HG02840 (cell line): ENCODE measurements around the gene PCDHGA5.
"Not testable (repeated sequence)": the region's sequence is repeated elsewhere in the genome, so short reads cannot be mapped to it uniquely, and the experiment has no call there.

ENCODE experiments used
- ATAC-seq: cut with Tn5 transposase; IDR thresholded peaks from one replicate; pipeline ENCODE4 v1.9.1; 2021; ENCODE audit warnings: mild to moderate bottlenecking, moderate library complexity, moderate number of reproducible peaks; ENCODE audit not compliant: unreplicated experiment, low FRiP score

Gene PCDHGA5

DNA sequence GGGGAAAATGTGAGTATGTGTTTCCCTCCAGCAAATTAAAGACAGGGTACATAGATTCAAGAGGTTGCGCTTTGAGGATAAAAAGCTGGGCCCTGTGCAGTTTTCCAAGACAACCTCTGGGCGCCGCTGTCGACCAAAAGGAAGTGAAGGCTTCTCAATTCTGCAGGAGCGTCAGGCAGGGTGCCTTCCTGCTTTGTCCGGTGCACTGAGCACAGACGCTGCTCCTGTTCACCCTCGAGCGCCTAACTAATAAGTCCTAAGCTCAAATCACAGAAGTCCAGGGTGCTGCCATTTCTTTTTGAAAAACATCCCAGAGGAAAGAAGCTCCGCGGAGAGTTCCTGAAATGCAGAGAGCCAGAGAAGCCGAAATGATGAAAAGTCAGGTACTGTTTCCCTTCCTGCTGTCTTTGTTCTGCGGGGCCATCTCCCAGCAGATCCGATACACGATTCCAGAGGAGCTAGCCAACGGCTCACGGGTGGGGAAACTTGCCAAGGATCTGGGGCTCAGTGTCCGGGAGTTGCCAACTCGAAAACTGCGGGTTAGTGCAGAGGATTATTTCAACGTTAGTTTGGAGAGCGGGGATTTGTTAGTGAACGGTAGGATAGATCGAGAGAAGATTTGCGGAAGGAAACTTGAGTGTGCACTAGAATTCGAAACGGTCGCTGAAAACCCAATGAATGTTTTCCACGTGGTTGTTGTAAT is 13.9 kb upstream of the PCDHGA5 start, which contains the start of gene PCDHGB1:
PCDHGB1 (plus strand) TSS at position 183 of the 703 bp plus-strand sequence; CDS start at position 345, 162 bp downstream.
- ATAC-seq: no peak

DNA sequence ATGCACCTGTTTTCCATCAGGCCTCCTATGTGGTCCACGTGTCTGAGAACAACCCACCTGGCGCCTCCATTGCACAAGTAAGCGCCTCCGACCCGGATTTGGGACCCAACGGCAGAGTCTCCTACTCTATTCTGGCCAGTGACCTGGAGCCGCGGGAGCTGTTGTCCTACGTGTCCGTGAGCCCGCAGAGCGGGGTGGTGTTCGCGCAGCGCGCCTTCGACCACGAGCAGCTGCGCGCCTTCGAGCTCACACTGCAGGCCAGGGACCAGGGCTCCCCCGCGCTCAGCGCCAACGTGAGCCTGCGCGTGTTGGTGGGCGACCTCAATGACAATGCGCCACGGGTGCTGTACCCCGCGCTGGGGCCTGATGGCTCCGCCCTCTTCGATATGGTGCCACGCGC is 12.4 kb upstream of the PCDHGA5 start:
- no peak for ATAC-seq

DNA sequence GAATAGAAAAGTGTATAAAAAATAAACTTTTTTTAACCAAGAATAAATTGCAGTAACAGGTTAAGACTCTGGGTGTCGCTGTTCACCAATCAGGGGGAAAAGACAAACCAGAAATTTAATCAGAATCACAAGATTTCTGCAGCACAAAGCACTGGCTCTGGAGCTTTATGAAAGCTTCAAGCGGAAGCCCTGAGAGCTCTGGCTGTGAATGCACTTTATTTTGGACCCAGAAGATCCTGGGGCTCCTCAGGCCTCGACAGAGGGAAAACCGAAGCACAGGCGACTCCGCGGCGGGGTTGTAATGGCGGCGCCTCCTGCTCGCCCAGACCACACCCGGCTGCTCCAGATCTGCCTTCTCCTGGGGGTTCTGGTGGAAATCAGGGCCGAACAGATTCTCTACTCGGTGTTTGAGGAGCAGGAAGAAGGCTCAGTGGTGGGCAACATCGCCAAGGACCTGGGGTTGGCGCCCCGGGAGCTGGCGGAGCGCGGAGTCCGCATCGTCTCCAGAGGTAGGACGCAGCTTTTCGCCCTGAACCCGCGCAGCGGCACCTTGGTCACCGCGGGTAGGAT is 9.0 kb upstream of the PCDHGA5 start, which contains the start of gene PCDHGA4:
PCDHGA4 (plus strand) TSS at position 122 of the 570 bp plus-strand sequence; CDS start at position 209, 87 bp downstream.
- no peak for ATAC-seq

DNA sequence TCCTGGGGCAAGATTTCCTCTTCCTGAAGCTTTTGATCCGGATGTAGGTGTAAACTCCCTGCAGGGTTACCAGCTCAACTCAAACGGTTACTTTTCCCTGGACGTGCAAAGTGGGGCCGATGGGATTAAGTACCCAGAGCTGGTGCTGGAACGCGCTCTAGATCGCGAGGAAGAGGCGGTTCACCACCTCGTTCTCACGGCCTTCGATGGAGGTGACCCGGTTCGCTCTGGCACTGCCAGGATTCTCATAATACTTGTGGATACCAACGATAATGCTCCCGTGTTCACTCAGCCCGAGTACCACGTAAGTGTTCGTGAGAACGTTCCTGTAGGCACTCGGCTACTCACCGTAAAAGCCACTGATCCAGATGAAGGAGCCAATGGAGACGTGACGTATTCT is 8.3 kb upstream of the PCDHGA5 start:
- ATAC-seq: no peak

DNA sequence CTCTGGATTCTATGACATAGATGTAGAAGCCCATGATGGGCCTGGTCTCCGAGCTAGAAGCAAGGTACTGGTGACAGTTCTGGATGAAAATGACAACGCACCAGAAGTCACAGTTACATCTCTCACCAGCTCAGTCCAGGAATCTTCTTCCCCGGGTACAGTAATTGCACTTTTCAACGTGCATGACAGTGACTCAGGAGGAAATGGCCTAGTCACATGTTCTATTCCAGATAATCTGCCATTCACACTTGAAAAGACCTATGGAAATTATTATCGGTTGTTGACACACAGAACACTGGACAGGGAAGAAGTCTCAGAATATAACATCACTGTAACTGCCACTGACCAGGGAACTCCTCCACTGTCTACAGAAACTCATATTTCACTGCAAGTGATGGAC is 7.8 kb upstream of the PCDHGA5 start:
- ATAC-seq: no peak

DNA sequence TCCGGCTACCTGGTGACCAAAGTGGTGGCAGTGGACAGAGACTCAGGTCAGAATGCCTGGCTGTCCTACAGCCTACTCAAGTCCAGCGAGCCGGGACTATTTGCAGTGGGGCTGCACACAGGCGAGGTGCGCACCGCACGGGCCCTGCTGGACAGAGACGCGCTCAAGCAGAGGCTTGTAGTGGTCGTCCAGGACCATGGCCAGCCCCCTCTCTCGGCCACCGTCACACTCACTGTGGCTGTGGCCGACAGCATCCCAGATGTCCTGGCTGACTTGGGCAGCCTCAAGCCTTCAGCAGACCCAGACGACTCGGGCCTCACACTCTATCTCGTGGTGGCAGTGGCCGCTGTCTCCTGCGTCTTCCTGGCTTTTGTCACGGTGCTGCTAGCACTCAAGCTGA is 7.0 kb upstream of the PCDHGA5 start:
- no peak for ATAC-seq

DNA sequence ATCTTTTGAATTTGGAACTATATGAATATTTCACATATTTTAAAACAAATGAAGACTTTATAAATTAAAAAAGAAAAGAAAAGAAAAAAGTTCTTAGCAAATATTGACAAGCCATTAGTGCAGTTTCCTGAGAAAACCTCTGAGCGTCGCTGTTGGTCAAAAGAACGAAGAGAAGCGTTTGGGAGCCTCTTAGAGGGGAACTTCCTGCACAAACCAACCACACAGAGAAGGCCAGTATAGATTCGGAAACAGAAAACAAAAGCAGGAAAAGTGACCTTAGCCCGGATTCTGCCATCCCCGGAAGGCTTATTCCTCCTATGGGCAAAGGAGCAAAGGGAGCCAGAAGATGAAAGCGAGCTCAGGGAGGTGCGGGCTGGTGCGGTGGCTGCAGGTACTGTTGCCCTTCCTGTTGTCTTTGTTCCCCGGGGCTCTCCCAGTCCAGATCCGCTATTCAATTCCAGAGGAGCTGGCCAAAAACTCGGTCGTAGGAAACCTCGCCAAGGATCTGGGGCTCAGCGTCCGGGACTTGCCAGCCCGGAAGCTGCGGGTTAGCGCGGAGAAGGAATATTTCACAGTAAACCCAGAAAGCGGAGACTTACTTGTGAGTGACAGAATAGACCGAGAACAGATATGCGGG is 4.1 kb upstream of the PCDHGA5 start, which contains the start of gene PCDHGB2:
PCDHGB2 (plus strand) TSS at position 205 of the 637 bp plus-strand sequence; CDS start at position 347, 142 bp downstream.
- peak; percentile 74 for ATAC-seq

DNA sequence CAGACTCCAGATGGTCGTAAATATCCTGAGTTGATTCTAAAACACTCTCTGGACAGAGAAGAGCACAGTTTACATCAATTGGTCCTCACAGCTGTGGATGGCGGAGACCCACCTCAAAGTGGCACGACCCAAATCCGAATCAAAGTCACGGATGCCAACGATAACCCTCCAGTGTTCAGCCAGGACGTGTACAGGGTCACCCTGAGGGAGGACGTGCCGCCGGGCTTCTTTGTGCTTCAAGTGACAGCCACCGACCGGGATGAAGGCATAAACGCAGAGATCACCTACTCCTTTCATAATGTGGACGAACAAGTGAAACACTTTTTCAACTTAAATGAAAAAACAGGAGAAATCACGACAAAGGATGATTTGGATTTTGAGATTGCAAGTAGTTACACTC is 3.3 kb upstream of the PCDHGA5 start:
- ATAC-seq: no peak

DNA sequence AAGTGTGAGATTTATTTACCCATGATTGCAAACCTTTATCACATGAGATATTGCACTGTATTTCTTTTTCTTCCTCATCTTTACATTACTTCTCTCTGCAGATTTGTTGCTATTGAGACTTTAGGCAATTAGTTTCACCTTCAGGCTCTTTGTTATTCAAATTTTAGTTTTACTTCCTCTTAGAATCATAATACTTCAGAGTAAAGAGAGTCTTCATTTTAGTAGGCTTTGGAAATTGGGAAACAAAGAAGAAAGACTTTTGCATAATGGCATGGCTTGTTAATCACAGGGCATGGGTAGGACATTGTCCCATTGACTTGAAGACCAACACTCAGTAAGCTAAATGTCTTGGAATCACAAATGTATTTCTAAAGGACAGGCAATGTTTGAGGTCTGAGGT is 1.2 kb upstream of the PCDHGA5 start:
- ATAC-seq: no peak

DNA sequence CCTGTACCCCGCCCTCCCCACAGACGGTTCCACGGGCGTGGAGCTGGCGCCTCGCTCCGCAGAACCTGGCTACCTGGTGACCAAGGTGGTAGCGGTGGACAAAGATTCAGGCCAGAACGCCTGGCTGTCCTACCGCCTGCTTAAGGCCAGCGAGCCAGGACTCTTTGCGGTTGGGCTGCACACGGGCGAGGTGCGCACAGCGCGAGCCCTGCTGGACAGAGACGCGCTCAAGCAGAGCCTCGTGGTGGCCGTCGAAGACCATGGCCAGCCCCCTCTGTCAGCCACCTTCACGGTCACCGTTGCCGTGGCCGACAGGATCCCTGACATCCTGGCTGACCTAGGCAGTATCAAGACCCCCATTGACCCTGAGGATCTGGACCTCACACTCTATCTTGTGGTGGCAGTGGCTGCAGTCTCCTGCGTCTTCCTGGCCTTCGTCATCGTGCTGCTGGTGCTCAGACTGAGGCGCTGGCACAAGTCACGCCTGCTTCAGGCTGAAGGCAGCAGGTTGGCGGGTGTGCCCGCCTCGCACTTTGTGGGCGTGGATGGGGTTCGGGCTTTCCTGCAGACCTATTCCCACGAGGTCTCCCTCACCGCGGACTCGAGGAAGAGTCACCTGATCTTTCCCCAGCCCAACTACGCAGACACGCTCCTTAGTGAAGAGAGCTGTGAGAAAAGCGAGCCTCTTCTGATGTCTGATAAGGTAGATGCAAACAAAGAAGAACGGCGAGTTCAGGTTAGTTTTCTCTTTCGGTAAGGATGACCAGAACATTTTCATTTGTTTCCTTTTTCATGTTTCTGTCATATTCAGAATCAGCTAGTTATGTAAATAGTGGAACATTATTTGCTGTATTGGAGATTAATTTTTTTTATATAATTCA is 2.3 kb downstream of the PCDHGA5 start:
- ATAC-seq: no peak

DNA sequence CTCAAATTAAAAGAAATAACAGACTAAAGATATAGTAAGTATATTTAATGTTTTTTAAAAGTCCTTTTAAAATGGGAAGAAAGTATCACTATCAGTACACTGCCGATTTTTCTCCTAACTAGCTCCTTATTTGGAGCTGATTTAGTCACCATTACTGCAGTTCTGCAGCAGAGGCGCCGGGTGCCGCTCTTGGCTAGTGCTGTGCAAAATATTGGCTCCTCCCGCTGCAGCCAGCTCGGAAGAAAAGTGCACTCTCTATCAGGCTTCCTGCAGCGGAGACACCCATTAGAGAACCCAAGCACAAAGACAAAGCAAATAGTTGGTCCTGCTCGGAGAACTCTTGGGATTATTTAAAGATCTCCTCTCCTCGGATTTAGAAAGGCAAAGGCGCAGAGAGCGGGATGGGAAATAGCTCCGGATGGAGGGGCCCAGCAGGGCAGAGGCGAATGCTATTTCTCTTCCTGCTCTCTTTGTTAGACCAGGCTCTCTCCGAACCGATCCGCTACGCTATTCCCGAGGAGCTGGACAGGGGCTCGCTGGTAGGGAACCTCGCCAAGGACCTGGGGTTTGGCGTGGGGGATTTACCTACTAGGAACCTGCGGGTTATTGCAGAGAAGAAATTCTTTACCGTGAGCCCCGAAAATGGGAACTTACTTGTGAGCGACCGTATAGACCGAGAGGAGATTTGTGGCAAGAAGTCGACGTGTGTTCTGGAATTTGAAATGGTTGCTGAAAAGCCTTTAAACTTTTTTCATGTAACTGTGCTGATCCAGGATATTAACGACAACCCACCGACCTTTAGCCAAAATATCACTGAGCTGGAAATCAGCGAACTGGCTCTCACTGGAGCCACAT is 6.3 kb downstream of the PCDHGA5 start, which contains the start of gene PCDHGB3:
PCDHGB3 (plus strand) TSS at position 249 of the 855 bp plus-strand sequence; CDS start at position 402, 153 bp downstream.
- ATAC-seq: no peak

DNA sequence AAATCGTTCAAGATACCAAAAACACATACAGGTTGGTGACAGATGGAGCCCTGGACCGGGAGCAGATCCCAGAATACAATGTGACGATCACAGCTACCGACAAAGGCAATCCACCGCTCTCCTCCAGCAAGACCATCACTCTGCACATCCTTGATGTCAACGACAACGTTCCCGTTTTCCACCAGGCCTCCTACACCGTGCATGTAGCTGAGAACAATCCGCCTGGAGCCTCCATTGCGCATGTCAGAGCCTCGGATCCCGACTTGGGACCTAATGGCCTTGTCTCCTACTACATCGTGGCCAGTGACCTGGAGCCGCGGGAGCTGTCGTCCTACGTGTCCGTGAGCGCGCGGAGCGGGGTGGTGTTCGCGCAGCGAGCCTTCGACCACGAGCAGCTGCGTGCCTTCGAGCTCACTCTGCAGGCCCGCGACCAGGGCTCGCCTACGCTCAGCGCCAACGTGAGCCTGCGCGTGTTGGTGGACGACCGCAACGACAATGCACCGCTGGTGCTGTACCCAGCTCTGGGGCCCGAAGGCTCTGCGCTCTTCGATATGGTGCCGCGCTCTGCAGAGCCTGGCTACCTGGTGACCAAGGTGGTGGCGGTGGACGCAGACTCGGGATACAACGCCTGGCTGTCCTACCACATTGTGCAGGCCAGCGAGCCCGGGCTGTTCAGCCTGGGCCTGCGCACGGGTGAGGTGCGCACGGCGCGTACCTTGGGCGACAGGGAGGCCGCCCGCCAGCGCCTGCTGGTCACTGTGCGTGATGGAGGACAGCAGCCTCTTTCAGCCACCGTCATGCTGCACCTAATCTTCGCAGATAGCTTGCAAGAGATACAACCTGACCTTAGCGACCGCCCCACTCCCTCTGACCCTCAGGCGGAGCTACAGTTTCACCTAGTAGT is 7.9 kb downstream of the PCDHGA5 start:
- ATAC-seq: no peak

DNA sequence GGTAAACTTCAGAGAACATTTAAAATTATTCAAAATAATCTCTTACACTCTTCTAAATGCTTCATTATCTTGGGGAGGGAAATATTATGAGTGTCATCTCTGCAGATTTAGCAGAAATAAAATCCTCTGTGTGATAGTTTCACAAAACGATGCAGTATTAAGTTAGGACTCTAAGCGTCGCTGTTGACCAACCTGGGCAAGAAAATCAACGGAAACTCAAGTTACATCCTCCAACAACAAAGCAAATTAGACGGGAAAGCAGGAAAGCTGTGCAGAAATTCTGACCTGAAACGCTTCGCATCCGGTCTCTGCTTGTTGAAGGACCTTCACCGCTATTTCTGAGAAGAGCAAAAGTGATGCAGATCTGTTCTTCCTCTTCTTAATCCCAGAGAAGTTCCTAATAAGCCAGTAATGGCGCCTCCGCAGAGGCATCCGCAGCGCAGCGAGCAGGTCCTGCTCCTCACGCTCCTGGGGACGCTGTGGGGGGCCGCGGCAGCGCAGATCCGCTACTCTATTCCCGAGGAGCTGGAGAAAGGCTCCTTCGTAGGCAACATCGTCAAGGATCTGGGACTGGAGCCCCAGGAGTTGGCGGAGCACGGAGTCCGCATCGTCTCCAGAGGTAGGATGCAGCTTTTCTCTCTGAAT is 9.8 kb downstream of the PCDHGA5 start, which contains the start of gene PCDHGA6:
PCDHGA6 (plus strand) TSS at position 219 of the 645 bp plus-strand sequence; CDS start at position 412, 193 bp downstream.
- ATAC-seq: no peak

DNA sequence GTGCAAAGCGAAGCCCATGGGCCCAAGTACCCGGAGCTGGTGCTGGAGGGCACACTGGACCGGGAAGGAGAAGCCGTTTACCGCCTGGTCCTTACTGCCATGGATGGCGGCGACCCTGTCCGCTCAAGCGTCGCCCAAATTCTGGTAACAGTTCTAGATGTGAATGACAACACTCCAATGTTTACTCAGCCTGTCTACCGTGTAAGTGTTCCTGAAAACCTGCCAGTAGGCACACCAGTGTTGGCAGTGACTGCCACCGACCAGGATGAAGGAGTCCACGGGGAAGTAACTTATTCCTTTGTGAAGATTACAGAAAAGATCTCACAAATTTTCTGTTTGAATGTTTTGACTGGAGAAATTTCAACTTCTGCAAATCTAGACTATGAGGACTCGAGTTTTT is 10.7 kb downstream of the PCDHGA5 start:
- ATAC-seq: no peak

DNA sequence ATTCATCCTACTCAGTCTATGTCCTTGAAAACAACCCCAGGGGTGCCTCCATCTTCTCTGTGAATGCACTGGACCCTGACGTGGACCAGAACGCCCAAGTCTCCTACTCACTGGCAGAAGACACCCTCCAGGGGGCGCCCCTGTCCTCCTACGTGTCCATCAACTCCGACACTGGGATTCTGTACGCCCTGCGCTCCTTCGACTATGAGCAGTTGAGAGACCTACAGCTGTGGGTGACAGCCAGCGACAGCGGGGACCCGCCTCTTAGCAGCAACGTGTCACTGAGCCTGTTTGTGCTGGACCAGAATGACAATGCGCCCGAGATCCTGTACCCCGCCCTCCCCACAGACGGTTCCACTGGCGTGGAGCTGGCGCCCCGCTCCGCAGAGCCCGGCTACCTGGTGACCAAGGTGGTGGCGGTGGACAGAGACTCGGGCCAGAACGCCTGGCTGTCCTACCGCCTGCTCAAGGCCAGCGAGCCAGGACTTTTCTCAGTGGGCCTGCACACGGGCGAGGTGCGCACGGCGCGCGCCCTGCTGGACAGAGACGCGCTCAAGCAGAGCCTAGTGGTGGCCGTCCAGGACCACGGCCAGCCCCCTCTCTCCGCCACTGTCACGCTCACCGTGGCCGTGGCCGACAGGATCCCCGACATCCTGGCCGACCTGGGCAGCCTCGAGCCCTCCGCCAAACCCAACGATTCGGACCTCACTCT is 11.6 kb downstream of the PCDHGA5 start:
- not testable (repeated sequence) for ATAC-seq

DNA sequence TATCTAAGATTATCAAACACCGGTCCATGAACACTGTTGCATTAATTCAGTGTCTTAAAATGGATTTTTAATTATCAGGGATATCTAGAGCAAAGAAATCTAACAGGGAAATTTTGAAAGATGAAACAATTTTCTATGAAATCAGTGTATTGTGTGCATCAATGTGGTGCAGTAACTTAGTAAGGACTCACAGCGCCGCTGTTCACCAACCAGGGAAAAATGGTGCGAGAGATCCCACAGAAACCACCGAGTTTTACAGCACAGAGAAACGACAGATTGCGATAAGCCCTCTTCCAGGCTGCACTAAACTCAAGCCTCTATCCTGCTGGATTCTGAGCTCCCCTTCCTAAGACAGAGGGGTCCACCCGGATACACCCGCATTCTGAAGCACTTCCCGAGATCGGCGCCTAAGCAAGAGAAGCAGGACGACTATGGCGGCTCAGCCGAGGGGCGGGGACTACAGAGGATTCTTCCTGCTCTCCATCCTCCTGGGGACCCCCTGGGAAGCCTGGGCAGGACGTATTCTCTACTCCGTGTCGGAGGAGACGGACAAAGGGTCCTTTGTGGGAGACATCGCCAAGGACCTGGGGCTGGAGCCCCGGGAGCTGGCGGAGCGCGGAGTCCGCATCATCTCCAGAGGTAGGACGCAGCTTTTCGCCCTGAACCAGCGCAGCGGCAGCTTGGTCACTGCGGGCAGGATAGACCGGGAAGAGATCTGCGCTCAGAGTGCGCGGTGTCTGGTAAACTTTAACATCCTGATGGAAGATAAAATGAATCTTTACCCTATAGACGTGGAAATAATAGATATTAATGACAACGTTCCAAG is 18.7 kb downstream of the PCDHGA5 start, which contains the start of gene PCDHGA7:
PCDHGA7 (plus strand) TSS at position 274 of the 826 bp plus-strand sequence; CDS start at position 432, 158 bp downstream.
- no peak for ATAC-seq
